Adipocyte (in vitro differentiated cells): ENCODE measurements around the gene AHSG.

Source experiments
- DNase-seq: peaks from one replicate; pipeline ENCODE4 v3.0.0-alpha.2; 2015; ENCODE audit warnings: low read depth
- H3K27me3 ChIP-seq: replicated peaks from 2 replicates; pipeline ENCODE4 v1.7.0; 2013; ENCODE audit warnings: mild to moderate bottlenecking, low read length, moderate library complexity; ENCODE audit not compliant: control insufficient read depth, insufficient read depth
- H3K36me3 ChIP-seq: 2 replicates; pipeline ENCODE4 v1.7.0; 2013; ENCODE audit warnings: low read length, mild to moderate bottlenecking, moderate library complexity; ENCODE audit not compliant: control insufficient read depth, insufficient read depth, severe bottlenecking
- H3K4me1 ChIP-seq: 2 replicates; pipeline ENCODE4 v1.7.0; 2013; ENCODE audit warnings: mild to moderate bottlenecking, low read length, moderate library complexity; ENCODE audit not compliant: control insufficient read depth, insufficient read depth
- H3K4me3 ChIP-seq: 2 replicates; pipeline ENCODE4 v1.7.0; 2013; ENCODE audit warnings: mild to moderate bottlenecking, low read length, moderate library complexity
- H3K9ac ChIP-seq: 2 replicates; pipeline ENCODE4 v1.7.0; 2013; ENCODE audit warnings: mild to moderate bottlenecking, low read length, moderate library complexity
- H3K9me3 ChIP-seq: 2 replicates; pipeline ENCODE4 v1.7.0; 2013; ENCODE audit warnings: mild to moderate bottlenecking, low read length, moderate library complexity; ENCODE audit not compliant: control insufficient read depth

AHSG gene

DNA sequence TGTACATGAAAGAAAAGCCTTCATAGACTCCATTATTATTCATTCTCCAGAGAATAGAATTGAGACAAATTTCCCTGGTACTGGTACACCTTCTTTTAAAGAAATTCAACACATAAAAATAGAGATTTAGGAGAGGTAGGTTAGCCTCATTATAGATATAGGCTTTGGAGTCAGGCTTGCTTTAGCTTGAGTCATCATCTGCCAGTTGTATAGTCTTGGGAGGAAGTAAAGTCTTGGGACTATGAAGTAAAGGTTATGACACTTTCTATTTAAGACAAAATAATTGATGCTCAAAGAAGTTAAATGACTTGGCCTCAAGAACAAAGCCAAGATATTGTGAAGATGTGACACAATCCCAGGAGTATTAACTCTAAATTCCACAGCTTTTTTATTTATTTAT lies 57.3 kb downstream of the AHSG start:
- peaks cover 52% of the 10 kb centered on the region for H3K27me3 ChIP-seq
- no peak for DNase-seq
- no peak overlapping the region for H3K9ac ChIP-seq

More for the DNA sequence above, 57.3 kb downstream of the AHSG start:
- Histone ChIP-seq H3K4me3 (no peak overlapping the region), H3K9me3 (no peaks in the 10 kb centered on the region), H3K4me1 (no peaks in the 10 kb centered on the region), H3K36me3 (no peaks in the 10 kb centered on the region)
